Stimulated activated CD8-positive, alpha-beta memory T cell treated with anti-CD3 and anti-CD28 coated beads, Interleukin-7, amount 100 ng/mL, for 24 hours (primary cell): ENCODE results near the gene MPRIP.
"Not testable (repeated sequence)": the region's sequence is repeated elsewhere in the genome, so short reads cannot be mapped to it uniquely, and the experiment has no call there.

Source experiments
- DNase-seq: peaks from one replicate; pipeline ENCODE4 v3.0.0-alpha.2; 2020; ENCODE audit warnings: low read depth

The MPRIP gene

DNA sequence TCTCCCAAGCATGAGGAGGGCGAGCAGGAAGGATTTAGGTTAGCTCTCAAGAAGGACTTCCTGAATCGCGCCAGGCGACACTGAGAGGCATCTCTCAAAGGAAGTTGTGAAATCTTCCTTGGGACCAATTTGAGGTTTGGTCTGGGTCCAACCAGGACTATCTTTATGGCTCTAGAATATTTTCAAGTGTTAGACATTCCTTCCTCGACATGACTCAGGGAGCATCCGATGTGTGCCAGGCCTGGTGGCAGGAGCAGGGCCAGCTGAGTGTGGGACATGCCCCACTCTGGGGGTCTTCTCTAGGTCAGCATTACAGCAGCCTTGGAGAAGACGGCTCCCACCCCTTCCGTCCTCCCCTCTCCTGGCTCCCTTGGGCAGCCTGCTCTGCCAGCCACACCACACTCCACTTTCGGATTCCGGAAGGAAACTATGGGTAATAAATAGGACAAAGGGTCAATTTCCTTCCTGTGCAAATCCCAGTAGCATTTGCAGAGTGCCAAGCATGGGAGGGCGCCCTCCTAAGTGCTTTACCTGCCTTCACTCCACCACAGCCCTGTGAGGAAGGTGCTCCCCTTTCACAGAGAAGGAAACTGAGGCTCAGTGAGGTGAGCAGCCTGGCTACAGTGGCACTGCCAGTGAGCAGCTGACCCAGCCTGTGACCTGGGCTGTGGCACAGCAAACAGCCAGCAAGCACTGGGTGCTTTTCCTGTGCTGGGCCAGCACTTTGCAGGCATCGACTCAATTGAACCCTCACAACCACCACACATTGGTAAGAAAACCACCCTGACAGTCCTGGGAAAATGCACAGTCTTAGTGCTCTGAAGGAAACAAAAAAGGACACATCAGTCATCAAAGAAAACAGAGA lies 31.0 kb upstream of the MPRIP start:
- not testable (repeated sequence) for DNase-seq

DNA sequence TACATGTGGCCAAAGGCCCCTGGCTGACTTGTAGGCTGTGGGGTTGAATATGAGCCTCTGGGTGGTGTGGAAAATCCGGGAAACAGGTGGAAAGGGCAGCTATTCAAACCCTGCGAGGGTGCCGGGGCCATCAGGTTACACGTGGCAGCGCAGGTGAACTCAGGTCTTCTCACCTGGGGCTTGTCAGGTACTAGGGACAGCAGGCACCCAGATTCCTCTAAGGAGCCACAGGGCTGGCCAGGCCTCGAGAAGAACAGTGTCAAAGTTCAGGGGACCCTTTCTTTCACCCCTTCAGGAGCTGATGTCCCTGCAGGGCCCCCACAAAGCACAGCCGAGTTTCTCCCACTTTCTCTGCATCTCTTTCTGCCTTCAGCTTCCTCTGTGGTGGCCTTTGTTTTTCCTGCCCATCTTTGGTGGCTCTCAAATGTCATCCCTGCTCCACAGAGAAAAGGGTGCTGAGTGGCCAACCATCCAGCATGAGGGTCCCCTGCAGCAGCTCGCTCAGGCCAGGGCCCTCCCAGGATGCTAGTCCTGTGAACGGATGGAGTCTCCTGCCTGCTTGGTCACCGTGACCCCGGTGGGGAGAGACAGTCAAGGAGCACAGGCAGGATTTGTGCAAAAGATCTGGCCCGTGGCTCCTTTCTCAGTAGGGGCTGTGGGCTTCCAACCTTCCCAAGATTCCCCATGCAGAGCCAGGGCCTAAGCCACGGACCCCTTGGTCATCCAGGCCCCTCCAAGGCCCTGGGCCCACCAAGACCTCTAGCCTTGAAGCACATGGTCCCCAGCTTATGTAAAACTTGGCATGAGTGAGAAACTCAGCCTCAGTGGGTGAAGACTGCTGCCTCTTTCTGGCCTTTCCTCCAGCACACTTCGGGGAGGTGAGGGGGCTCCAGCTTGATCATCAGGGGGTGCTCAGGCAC lies 28.2 kb upstream of the MPRIP start:
- DNase-seq = not testable (repeated sequence)

DNA sequence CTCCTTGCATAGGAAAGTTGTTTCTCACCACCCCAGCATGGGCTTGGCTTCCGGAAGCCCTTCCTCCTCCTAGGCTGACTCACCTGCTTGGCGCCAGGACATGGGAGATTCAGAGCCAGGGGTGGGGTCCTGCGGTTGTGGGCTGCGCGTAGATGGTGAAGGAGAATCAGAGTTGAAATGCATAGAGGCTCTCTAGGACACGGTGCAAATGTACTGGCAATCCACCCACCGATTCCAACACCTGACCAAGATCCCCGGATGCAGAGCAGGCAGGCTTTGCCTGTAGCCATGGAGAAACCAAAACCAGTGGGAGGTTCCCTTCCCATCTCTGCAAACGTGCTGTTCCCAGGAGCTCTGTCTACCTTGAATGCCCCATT lies 27.5 kb upstream of the MPRIP start:
- DNase-seq = not testable (repeated sequence)

DNA sequence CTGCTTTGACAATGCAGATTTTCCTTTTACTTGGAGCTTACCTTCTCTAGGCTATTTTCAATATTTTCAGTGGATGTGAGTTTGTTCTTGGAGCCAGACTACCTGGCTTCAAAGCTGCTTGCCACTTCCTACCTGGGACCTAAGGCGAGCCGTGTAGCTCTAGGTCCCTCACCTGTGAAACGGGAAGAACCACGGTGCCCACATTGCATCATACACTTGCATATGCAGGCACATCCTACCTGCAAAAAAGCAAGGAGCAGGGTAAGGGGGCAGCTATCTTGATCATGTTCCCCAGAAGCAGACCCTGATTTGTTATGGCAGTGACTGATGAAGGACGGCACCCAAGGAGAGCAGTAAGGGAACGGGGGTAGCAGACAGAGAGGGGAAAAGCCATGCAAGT lies 27.0 kb upstream of the MPRIP start:
- no peak for DNase-seq

DNA sequence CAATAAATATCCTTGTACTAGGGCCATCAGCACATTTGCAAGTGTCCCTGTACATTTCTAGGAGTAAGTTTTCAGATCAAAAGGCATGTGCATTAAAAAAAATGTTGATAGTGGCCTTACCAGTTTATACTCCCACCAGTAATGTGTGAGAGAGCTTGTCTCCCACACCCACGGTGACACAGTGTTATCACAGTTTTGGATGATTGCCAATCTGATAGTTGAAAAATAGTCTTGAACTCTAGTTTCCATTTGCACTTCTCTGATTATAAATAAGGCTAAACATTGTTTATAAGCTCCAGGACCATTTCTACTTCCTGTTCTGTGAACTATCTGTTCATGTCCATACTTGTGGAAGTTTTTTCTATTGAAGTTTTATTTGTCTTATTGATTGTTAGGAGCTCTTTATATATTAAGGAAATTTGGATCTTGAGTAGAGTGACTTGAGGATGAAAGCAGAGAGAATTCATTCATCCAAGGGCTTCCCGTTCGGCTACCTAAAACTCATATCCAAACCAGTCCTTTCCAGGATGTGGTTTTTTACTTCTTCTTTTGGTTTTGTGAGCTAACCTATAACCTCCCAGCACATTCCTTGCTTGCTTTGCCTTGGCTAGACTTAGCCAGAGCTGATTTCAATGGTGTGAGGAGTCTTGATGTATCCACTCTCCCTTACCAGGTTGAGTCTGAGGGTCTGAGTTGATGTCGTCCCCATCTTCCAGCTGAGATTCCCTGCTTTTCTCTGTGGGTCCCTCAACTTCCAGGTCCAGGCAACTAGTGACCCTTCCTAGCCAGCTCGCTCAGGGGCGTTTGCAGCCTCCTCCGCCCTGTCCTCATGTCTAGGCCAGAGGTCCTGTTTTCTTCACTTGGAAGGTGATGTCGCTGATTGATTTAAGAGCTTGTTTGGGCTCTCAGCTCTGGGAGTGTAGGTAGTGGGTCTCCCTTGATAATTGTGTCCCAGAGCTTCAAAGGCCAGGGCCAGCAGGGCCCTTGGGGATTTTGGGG lies 25.8 kb upstream of the MPRIP start:
- not testable (repeated sequence) for DNase-seq

DNA sequence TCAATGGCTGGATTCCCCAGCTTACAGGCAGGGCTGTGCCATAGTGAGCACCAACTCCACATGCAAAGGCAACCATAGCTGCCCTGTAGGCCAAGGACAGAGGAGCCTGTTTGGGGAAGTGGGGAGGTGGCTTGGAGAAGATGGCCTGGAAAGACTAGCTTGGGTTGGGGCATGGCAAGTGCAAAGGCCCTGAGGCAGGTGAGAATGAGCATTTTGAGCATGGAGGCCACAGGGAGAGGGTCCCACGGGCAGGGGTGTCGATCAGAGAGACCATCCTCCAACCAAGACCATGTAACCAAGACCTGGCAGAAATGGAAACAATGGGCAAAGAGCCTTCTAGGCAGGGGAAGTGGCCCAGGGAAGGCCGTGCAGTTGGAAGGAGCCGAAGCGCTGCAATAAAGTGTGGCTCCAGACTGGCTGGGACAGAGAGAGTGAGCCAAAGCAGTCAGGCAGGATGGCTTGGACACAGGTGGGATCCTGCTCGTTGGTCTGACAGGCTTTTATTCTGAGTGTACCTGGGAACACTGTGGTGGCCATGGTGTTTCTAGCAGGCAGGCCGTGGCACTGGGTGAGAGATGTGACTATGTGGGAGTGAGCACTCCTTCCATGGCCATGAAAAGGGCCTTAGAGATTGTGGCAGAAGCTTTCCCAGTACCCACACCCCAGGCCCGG lies 24.8 kb upstream of the MPRIP start:
- DNase-seq = no peak

DNA sequence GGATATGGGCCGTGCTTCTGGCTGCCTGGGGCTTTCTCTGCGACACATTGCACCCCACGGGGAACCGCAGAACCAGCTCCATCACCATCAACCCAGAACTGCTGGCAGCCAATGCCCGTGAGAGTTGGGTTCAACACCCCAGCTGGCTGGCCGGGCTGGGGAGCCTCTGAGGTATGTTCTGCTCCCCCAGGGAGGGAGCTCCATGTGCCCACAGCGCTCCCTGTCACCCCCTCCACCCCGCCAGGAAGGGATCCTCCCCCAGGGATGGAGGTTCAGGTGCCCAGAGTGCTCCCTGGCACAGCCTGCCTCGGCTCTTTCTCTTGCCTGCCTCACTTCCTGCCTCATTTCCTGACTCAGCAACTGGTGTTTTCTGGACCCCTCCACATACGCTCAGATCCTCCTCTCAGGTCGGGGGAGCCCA lies 24.2 kb upstream of the MPRIP start:
- no peak for DNase-seq

DNA sequence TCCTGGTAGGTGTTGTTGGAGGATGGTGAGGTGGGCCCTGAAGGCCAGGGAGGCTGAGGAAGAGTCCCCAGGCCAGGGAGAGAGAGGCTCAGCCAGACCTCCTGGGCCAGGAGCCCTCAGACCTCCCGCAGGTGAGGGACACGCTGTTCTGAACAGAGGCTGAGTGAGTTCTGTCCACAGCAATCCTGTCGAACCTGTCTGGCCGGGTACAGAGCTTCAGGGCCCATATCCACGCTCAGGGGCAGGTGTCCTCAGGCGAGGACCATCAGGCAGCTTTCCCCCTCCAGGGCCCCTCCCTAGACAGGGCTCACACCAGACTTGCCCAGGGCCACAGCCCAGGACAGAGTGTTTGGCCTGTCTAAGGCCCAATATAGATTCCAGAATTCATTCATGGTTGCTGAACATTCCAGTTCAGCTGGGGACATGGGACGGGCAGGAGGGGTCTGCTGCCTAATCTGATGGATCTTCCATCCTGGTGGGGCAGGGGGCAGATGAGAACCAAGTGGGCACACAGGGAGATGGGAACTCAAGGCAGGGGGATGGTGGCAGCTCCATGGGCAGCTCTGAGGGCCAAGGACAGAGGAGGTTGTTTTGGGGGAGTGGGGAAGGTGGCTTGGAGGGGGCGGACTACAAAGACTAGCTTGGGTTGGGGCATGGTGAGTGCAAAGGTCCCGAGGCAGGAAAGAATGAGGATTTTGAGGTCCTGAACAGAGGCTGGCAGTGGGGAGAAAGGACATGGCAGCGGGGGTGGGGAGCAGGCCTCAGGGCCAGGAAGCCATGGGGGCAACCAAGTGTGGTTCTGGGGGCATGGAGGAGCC lies 23.4 kb upstream of the MPRIP start:
- no peak for DNase-seq

DNA sequence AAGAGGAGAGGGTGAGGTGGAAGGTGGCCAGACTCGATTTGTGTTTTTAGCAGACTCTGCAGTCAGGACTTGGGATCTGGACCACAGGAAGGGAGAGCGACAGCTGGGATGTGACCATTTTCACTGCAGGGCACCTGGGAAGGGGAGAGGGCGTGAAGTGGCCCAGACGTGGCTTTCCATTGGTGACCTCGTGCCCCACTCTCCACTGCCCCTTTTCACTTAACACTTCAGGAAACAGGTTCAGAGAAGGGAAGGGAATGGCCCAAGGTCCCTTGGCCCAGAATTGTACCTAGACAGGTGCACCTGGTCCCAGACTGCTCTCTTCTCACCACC lies 22.9 kb upstream of the MPRIP start:
- DNase-seq = no peak

DNA sequence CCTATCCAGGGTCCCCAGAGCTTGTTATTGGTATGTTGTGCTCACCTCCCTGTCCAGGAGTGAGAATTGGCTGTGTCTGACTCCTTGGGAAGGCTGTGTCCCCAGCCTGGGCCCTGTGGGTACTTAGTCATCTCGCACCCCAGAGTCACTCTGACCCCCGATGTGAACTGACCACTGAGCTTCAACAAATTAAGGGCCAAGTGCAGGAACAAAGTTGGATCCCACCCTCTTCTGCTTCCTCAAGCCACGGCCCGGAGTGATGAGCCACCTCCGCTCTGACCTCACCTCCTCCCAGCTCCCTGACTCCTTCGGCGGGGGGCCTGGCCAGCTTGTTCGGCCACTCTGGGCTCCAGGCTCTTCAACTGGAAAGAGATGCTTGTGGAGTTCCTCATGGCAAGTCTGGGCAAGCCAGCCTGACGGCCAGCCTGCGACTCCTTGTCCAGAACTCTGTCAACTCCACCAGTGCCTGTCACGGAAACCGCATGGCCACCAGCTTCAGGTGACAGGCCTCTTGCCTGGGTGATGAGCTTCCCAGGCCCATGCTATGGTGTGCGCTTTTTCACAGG lies 22.3 kb upstream of the MPRIP start:
- no peak for DNase-seq

DNA sequence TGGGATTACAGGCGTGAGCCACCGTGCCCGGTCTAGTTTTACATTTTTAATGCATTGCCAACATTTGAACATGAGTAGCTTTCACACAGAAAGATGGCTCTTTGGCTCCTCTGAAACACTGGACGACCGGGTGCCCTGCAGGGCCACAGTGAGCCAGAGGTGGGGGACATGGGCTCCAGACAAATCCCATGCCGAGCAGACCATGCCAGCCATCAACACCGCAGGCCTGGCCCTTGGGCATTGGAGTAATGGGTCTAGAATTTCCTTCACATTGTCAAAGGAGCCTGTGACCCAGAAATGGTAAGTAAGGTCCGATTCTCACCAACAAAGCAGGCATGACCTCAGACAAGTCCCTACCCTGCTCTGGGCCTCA lies 21.4 kb upstream of the MPRIP start:
- DNase-seq = no peak

DNA sequence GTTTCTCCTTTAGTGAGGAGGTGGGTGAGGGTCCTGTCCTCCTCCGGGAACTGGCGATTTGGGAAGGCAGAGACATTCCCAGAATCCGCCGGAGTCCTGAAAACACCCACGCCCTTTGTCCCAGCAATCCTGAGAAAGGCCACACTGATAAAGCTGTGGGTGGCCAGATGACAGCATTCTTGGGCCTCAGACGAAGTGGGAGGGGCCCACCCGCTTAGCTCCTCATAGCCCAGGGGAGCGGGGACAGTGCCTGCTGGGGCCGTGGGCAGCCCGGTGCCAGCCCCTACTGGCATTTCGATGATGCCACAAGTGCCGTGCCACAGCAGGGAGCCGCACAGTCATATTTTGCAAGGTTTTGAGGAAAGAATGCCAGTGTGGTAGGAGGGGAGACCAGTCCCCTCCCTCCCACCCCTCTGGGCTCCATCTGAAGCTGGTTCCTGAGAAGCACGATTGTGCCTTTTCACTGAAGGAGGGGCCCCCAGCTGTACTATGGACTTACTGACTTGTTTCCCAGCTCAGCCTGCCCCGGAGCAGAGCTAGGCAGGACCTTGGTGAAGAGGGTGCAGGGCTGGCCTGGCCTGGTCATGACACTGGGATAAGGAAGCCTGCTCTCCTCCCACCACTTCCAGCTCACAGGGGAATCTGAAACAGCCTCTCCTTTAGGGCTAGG lies 20.9 kb upstream of the MPRIP start:
- DNase-seq = no peak

DNA sequence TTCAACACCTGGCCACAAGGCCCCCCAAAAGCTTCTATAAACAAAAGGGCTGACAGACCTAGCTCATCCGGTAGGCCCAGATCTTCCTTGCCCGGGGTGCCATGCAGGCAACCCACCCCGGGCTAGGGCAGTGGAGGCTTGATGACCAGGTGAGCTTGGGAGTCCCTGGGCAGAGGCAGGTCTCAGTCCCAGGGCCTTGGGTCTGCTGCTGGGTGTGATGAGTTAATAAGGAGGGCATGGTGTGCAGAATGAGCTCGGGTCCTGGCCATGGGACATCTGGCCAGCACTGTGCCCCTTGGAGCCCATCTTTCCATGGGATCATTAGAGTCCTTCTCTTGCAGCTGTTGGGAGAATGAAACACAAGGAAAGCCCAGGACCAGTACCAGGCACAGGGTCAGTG lies 20.2 kb upstream of the MPRIP start:
- no peak for DNase-seq

DNA sequence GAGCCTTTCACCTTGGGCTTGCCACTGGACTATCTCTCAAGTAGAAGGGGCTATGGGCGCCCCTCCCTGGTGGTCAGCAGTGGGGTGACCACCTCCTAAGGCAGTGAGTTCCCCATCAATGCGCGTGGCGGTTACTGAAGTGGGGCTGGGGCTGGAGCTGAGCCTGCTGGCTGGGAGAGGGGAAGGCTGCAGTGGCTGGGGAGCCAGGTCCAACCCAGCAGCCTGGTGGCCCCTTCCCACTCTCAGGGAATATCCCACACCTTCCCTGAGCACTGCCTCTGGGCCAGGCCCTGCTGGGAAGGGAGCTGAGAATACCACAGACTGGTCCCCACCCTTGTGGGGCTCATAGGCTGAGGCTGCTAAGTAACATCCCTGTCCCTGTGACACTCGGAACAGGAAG lies 19.8 kb upstream of the MPRIP start:
- no peak for DNase-seq

DNA sequence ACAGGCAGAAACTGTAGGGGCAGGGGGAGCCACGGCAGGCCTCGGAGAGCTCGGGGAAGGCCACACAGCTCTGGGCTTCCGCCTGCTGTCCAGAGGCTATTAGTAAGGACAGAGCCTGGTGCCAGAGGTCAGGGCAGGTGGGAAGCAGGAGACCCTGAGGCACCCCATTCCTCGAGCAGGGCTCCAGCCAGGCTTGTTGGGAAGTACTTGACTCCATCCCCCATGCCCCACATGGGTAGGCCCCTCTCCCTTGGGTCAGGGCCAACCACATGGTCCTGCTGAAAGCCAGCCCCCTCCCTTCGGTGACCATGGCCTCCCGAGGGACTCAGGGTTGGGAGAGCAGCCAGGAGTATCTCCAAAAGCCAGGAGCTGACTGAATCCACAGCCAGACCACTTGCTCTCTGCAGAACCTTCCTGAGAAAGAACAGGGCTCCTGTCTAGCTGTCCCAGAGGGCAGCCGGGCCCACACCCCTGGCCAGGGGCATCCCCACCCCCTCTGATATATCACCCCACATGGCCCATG lies 17.4 kb upstream of the MPRIP start:
- no peak for DNase-seq

DNA sequence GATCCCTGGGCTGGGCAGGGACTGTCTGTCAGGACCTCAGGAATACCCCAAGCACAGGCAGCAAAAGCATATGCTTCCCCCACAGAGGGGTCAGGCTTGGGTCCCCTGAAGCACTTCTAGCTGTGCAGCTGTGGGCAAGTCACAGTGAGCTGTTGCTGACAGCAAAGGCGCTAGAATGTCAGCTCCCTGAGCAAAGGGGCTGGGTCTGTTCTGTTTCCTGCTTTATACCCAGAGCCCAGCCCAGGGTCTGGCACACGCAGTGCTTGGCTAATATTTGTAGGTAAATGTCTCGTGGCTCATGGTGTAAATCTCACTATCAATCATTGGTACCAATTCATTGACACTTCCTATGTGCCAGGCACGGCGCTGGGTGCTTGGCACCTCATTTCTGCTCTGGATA lies 16.6 kb upstream of the MPRIP start:
- DNase-seq = no peak

DNA sequence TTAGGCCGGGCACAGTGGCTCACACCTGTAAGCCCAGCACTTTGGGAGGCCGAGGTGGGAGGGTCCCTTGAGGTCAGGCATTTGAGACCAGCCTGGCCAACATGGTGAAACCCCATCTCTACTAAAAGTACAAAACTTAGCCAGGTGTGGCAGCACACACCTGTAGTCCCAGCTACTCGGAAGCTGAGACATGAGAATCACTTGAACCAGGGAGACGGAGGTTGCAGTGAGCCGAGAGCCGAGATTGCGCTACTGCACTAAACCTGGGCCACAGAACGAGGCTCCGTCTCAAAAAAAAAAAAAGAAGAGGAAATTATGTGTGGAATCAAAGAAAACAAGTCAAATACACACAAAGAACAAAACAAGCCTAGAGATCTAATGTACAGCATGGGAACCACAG lies 16.1 kb upstream of the MPRIP start:
- no peak for DNase-seq

DNA sequence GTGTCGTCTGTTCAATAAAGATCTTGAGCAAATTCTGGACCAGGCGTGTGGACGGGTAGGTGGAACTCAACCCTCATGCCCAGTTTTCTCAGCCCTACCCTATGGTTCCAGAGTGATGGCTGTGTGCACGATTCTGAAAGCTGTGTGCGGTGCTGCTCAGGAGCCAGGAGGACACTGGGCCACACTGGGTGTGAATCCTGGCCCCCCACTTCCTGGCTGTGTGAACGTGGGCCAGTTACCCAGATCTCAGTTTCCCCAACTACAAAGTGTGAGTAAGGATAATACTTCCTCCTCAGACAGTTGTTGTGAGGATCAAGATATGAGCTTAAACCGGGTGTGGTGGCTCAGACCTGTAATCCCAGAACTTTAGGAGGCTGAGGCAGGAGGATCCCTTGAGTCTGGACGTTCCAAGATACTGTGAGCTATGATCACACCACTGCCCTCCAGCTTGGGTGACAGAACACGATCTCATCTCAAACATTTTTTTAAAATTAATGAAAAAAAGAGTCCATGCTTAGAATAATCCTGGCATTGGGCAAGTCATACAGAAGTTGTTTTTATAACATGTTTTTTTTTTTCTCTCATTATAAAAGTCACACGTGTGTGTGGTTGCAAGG lies 14.7 kb upstream of the MPRIP start:
- DNase-seq = no peak
